BJ (cell line): ENCODE measurements around the gene SOX6. TPM values are rescaled to one million over a fixed set of nuclear protein-coding genes. Genes with fewer than 3 reads are reported as not detected.

Source experiments
- CTCF ChIA-PET: fragments of 350-600 bp; formaldehyde crosslinking; extraction: SDS; loops from one replicate; lab custom pipeline; 2021; ENCODE audit warnings: antibody characterized with exemption, inconsistent platforms; lab: Yijun Ruan, JAX
- POLR2A ChIA-PET: fragments of 300-600 bp; sonication (Branson Sonifier 250); formaldehyde crosslinking; extraction: SDS; loops from one replicate; lab custom pipeline; 2021; ENCODE audit warnings: antibody characterized with exemption; lab: Charles Lee
- DNase-seq: peaks from one replicate; pipeline ENCODE4 v3.0.0-alpha.2; 2011; ENCODE audit warnings: low read depth
- H3K27me3 ChIP-seq: 2 replicates; pipeline ENCODE4 v1.6.0; 2011; ENCODE audit warnings: low read length; ENCODE audit not compliant: control insufficient read depth, insufficient read depth
- H3K36me3 ChIP-seq: 2 replicates; pipeline ENCODE4 v1.5.1; 2011; ENCODE audit warnings: low read length; ENCODE audit not compliant: control insufficient read depth, insufficient read depth
- H3K4me3 ChIP-seq: 2 replicates; pipeline ENCODE4 v1.5.1; 2011; ENCODE audit warnings: low read depth, mild to moderate bottlenecking, control low read depth, low read length
- CTCF ChIP-seq: IDR thresholded peaks from 2 replicates; pipeline ENCODE4 v1.5.1; 2011; ENCODE audit warnings: low read depth, mild to moderate bottlenecking, control low read depth, inconsistent platforms, low read length, moderate library complexity; ENCODE audit not compliant: insufficient read depth
- polyA plus RNA-seq: library from polyadenylated mRNA; depleted of rRNA; stranded (reverse); fragments of >200 nt; gene quantifications from 2 replicates; pipeline ENCODE4 v1.2.3, GENCODE V29; 2011

The SOX6 gene
- polyA plus RNA-seq, 1 experiment: 1.9 TPM

GRCh38 chr11:16111690-16112089 is 244.7 kb downstream of the SOX6 start:
- H3K36me3 ChIP-seq: no peaks in the 10 kb centered on the region
- POLR2A ChIA-PET: no interaction called here
- no peak for TF ChIP-seq CTCF
- CTCF ChIA-PET: interaction anchor here (1.0 kb wide), 2 partner anchors 16 to 76 kb away, joined by 4 read pairs; no protein-coding TSS in a partner anchor
- H3K4me3 ChIP-seq: no peak overlapping the region
- no peak for DNase-seq
- no peaks in the 10 kb centered on the region for H3K27me3 ChIP-seq

- no peak for TF ChIP-seq CTCF
- H3K4me3 ChIP-seq: no peak overlapping the region
- peak; percentile 34 for DNase-seq
- H3K36me3 ChIP-seq: no peaks in the 10 kb centered on the region
- POLR2A ChIA-PET: no interaction called here
- no peaks in the 10 kb centered on the region for H3K27me3 ChIP-seq
- CTCF ChIA-PET: interaction anchor here (0.6 kb wide), 1 partner anchor 345 kb away, joined by 3 read pairs; no protein-coding TSS in a partner anchor
Measured at GRCh38 chr11:16110886-16111285, 245.5 kb downstream of the SOX6 start.

GRCh38 chr11:16099343-16099900 is 256.9 kb downstream of the SOX6 start:
- CTCF ChIA-PET: no interaction called here
- POLR2A ChIA-PET: no interaction called here
- Histone ChIP-seq H3K36me3 (no peaks in the 10 kb centered on the region), H3K27me3 (no peaks in the 10 kb centered on the region), H3K4me3 (no peak overlapping the region)
- DNase-seq: no peak
- TF ChIP-seq CTCF: no peak

- no peak for TF ChIP-seq CTCF
- Histone ChIP-seq H3K4me3 (no peak overlapping the region), H3K36me3 (no peaks in the 10 kb centered on the region), H3K27me3 (no peaks in the 10 kb centered on the region)
- CTCF ChIA-PET: no interaction called here
- DNase-seq: no peak
- POLR2A ChIA-PET: no interaction called here
Measured at GRCh38 chr11:16098526-16099205, 257.7 kb downstream of the SOX6 start.

- Histone ChIP-seq H3K36me3 (no peaks in the 10 kb centered on the region), H3K4me3 (no peak overlapping the region), H3K27me3 (no peaks in the 10 kb centered on the region)
- DNase-seq: no peak
- POLR2A ChIA-PET: interaction anchor here (0.5 kb wide), 1 partner anchor 19 kb away, joined by 4 read pairs; no protein-coding TSS in a partner anchor
- CTCF ChIA-PET: no interaction called here
- TF ChIP-seq CTCF: no peak
Measured at GRCh38 chr11:16097543-16097942, 258.8 kb downstream of the SOX6 start.
